Measurements from ENCODE around the gene CAPSL. TPM values are rescaled to one million over a fixed set of nuclear protein-coding genes. Genes with fewer than 3 reads are reported as not detected.
A peak's percentile ranks its signal among the peaks of the same experiment; 100 is the strongest.
"Not testable (repeated sequence)": the region's sequence is repeated elsewhere in the genome, so short reads cannot be mapped to it uniquely, and the experiment has no call there.

Gene CAPSL
- total and polyA plus RNA-seq, 9 of the 15 experiments (the other 6 are each of a cell fraction or from before 2014, with no cell fraction given) = not detected

- WGBS (ENCODE audit: insufficient coverage, low coverage, missing lambda C conversion rate) = 0% methylated on average over 1 of the region's 1 CpG
- H3K27ac ChIP-seq (ENCODE audit: extremely low read depth, low read depth, low read length) = no peak within 1 kb of the TSS
- POLR2A ChIA-PET = no interaction called here
These were observed 81.6 kb downstream of the CAPSL start, which contains the start of gene IL7R for GRCh38 chr5:35856765-35857351. Gene IL7R (plus strand): TSS chr5:35856891. CDS start chr5:35856978, 87 bp downstream.

DNA sequence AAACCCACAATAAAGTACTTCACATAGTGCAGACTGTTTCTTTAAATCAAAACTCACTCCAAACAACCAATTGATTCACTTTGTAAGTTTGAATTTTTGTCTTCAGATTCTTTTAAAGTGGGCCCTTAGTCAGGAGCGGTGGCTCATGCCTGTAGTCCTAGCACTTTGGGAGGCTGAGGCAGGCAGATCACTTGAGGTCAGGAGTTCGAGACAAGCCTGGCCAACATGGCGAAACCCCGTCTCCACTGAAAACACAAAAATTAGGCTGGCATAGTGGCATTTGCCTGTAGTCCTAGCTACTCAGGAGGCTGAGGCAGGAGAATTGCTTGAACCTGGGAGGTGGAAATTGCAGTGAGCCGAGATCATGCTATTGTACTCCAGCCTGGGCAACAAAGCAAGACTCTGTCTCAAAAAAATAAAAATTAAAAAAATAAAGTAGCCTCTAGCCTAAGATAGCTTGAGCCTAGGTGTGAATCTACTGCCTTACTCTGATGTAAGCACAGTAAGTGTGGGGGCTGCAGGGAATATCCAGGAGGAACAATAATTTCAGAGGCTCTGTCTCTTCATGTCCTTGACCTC lies 82.1 kb downstream of the CAPSL start:
- POLR2A ChIA-PET = interaction anchor here (0.6 kb wide), 1 partner anchor 624 kb away, joined by 5 read pairs; no protein-coding TSS in a partner anchor
- H2AFZ ChIP-seq (ENCODE audit: low read depth, low read length); H3K79me2 ChIP-seq (ENCODE audit: control insufficient read depth, insufficient read depth, low read length); H4K20me1 ChIP-seq (replicated peaks; ENCODE audit: control insufficient read depth, insufficient read depth, low read length); H3K9me1 ChIP-seq (ENCODE audit: control insufficient read depth, insufficient read depth, low read length); H3K9ac ChIP-seq (ENCODE audit: insufficient read depth in 1 of 2, low read depth in 2 of 2, low read length in 2 of 2); H3K4me1 ChIP-seq (replicated peaks in 1 of 2; ENCODE audit: control insufficient read depth in 2 of 2, insufficient read depth in 2 of 2, low read length in 2 of 2); BruUV-seq (replicated peaks); H3K36me3 ChIP-seq (ENCODE audit: control insufficient read depth, insufficient read depth, low read length); intact Hi-C loops (cut with micrococcal nuclease); DNase-seq (ENCODE audit: extremely low read depth in 1 of 4, low spot score in 3 of 4); H3K27ac ChIP-seq (ENCODE audit: extremely low read depth, low read depth, low read length); H3K9me3 ChIP-seq (replicated peaks; ENCODE audit: control insufficient read depth, insufficient read depth, low read depth, low read length); CTCF ChIA-PET (ENCODE audit: low intra/inter-chr PET ratio); in situ Hi-C loops (cut with MboI); H3K4me3 ChIP-seq; ATAC-seq; H3K27me3 ChIP-seq (ENCODE audit: control insufficient read depth in 2 of 2, insufficient read depth in 2 of 2, low read length in 2 of 2); FAIRE-seq; H3K4me2 ChIP-seq (ENCODE audit: insufficient read depth, low read length): not testable (repeated sequence)
- 3% methylated on average over 5 of the region's 5 CpGs for WGBS (ENCODE audit: insufficient coverage, low coverage, missing lambda C conversion rate)

More at GRCh38 chr5:35856765-35857351, 81.6 kb downstream of the CAPSL start, which contains the start of gene IL7R:
- no peaks in the 10 kb centered on the region for H3K9me1 ChIP-seq (ENCODE audit: control insufficient read depth, insufficient read depth, low read length)
- H3K36me3 ChIP-seq (ENCODE audit: control insufficient read depth, insufficient read depth, low read length) = no peaks in the 10 kb centered on the region
- no peak within 1 kb of the TSS for H3K4me3 ChIP-seq
- no TSS peak for BruUV-seq (replicated peaks)
- no peak within 1 kb of the TSS for H3K4me2 ChIP-seq (ENCODE audit: insufficient read depth, low read length)
- TF ChIP-seq HMG20B (CRISPR knock-in tag; IDR thresholded peaks at IDR 0.05) (no peak), CEBPB (tag; IDR thresholded peaks at IDR 0.05) (no peak), SMC3 (conservative IDR thresholded peaks at IDR 0.05; ENCODE audit: insufficient read depth, low read depth, low read length) (no peak), ZNF589 (CRISPR knock-in tag; IDR thresholded peaks at IDR 0.05; ENCODE audit: low read depth) (no peak), SPI1 (IDR thresholded peaks at IDR 0.05; ENCODE audit: borderline replicate concordance, low read depth, low read length) (peak; percentile 68; the same call in 1 of the 2 replicates), CXXC5 (CRISPR knock-in tag; IDR thresholded peaks at IDR 0.05) (no peak), HNRNPUL1 (IDR thresholded peaks at IDR 0.05; ENCODE audit: low read length) (no peak)
- FAIRE-seq (no peak), DNase-seq (ENCODE audit: extremely low read depth in 1 of 4, low spot score in 3 of 4) (no peak), ATAC-seq (no peak; the same call in 2 of the 3 replicates)
- in situ Hi-C loops (cut with MboI) (no loop called here), intact Hi-C loops (cut with micrococcal nuclease) (no loop called here)
- H3K4me1 ChIP-seq (replicated peaks in 1 of 2; ENCODE audit: control insufficient read depth in 2 of 2, insufficient read depth in 2 of 2, low read length in 2 of 2) = no peaks in the 10 kb centered on the region
- H3K9ac ChIP-seq (ENCODE audit: insufficient read depth in 1 of 2, low read depth in 2 of 2, low read length in 2 of 2) = no peak within 1 kb of the TSS
- no peak within 1 kb of the TSS for H2AFZ ChIP-seq (ENCODE audit: low read depth, low read length)
- CTCF ChIA-PET (ENCODE audit: low intra/inter-chr PET ratio) = no interaction called here
- no peaks in the 10 kb centered on the region for H4K20me1 ChIP-seq (replicated peaks; ENCODE audit: control insufficient read depth, insufficient read depth, low read length)
- no peaks in the 10 kb centered on the region for H3K79me2 ChIP-seq (ENCODE audit: control insufficient read depth, insufficient read depth, low read length)
- no peaks in the 10 kb centered on the region for H3K9me3 ChIP-seq (replicated peaks; ENCODE audit: control insufficient read depth, insufficient read depth, low read depth, low read length)
- no peaks in the 10 kb centered on the region for H3K27me3 ChIP-seq (ENCODE audit: control insufficient read depth in 2 of 2, insufficient read depth in 2 of 2, low read length in 2 of 2)
